Osteocyte (in vitro differentiated cells): ENCODE results near the gene HTR4. TPM values are rescaled to one million over a fixed set of nuclear protein-coding genes. Genes with fewer than 3 reads are reported as not detected.

Experiments
- DNase-seq: peaks from one replicate; pipeline ENCODE4 v3.0.0; 2021; ENCODE audit warnings: mixed read lengths; ENCODE audit not compliant: unreplicated experiment; ENCODE audit errors: extremely low spot score
- H3K27ac Mint-ChIP-seq: one replicate; pipeline ENCODE4 v1.8.0; 2021; ENCODE audit warnings: mild to moderate bottlenecking, mixed read lengths; ENCODE audit not compliant: unreplicated experiment
- H3K27me3 Mint-ChIP-seq: one replicate; pipeline ENCODE4 v1.8.0; 2021; ENCODE audit warnings: mixed read lengths; ENCODE audit not compliant: unreplicated experiment
- H3K36me3 Mint-ChIP-seq: one replicate; pipeline ENCODE4 v1.8.0; 2021; ENCODE audit warnings: mixed read lengths; ENCODE audit not compliant: unreplicated experiment
- H3K4me1 Mint-ChIP-seq: one replicate; pipeline ENCODE4 v1.8.0; 2021; ENCODE audit warnings: mixed read lengths; ENCODE audit not compliant: unreplicated experiment
- H3K4me3 Mint-ChIP-seq: one replicate; pipeline ENCODE4 v1.8.0; 2021; ENCODE audit warnings: mild to moderate bottlenecking, moderate library complexity, mixed read lengths; ENCODE audit not compliant: unreplicated experiment
- H3K9me3 Mint-ChIP-seq: one replicate; pipeline ENCODE4 v1.8.0; 2021; ENCODE audit warnings: mixed read lengths; ENCODE audit not compliant: unreplicated experiment
- CTCF ChIP-seq: fragments of 200-600 bp; sonication (generic); IDR thresholded peaks from 2 replicates; pipeline ENCODE4 v1.5.0; 2021; ENCODE audit warnings: antibody characterized with exemption, mild to moderate bottlenecking, moderate library complexity
- total RNA-seq: library from RNA; stranded (reverse); gene quantifications from 2 replicates; pipeline ENCODE4 v1.2.1, GENCODE V29; 2021

The HTR4 gene
- total RNA-seq, 1 donor from 2014 or later, result not detected

DNA sequence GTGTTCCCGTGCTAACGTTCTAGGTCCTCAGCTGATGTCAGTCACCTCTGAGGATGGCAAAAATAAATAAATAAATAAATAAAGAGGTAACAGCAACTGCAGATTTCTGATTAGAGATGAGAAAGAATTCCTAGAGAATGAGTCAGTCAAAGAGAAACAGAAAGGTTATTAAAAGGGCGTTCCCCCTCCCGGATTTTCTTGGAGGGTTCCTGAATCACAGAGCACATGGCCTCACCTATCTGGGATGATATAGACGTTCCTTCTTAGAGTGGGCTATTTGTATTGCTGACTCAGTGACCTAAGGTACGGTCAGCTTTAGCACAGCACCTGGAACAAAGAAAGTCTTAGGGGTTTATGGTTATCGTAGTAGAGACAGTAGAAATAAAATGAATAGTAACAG lies 30.6 kb downstream of the HTR4 start:
- no peak for TF ChIP-seq CTCF
- Mint-ChIP-seq H3K27me3 (peaks cover 18% of the 10 kb centered on the region), H3K27ac (no peak overlapping the region), H3K4me3 (no peak overlapping the region), H3K36me3 (no peaks in the 10 kb centered on the region), H3K9me3 (no peaks in the 10 kb centered on the region), H3K4me1 (no peaks in the 10 kb centered on the region)
- DNase-seq, result no peak

DNA sequence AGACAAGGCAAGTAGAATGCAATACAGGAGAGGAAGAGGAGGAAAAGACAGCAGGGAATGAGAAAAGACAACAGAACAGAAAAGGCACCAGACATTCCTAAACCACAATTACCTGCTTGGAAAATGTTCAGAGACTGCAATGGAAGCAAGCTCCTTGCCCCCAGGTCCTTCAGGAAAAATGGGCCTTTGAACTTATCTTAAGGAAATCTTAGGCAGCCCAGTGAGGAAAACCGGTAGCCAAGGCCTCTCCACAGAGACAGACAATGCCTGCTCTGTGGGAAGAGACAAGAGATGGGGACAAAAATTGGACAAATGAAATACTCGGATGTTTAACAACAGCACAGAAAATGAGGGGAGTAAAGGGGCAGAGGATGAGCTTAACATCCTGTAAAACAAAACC lies 31.2 kb downstream of the HTR4 start:
- H3K27me3 Mint-ChIP-seq, result peaks cover 15% of the 10 kb centered on the region

GRCh38 chr5:148620696-148621095 lies 33.6 kb downstream of the HTR4 start:
- no peak for TF ChIP-seq CTCF
- Mint-ChIP-seq H3K27me3 (peaks cover 10% of the 10 kb centered on the region), H3K4me3 (no peak overlapping the region), H3K9me3 (no peaks in the 10 kb centered on the region), H3K4me1 (no peaks in the 10 kb centered on the region), H3K36me3 (no peaks in the 10 kb centered on the region), H3K27ac (no peak overlapping the region)
- DNase-seq, result no peak

More for the DNA sequence above, 31.2 kb downstream of the HTR4 start:
- Mint-ChIP-seq H3K9me3 (no peaks in the 10 kb centered on the region), H3K27ac (no peak overlapping the region), H3K4me1 (no peaks in the 10 kb centered on the region), H3K36me3 (no peaks in the 10 kb centered on the region), H3K4me3 (no peak overlapping the region)
- no peak for TF ChIP-seq CTCF
- DNase-seq, result no peak

GRCh38 chr5:148620091-148620490 lies 34.2 kb downstream of the HTR4 start:
- no peak for TF ChIP-seq CTCF
- H3K27me3 Mint-ChIP-seq, result peaks cover 10% of the 10 kb centered on the region
- no peaks in the 10 kb centered on the region for H3K4me1 Mint-ChIP-seq
- DNase-seq, result no peak
- no peak overlapping the region for H3K4me3 Mint-ChIP-seq
- no peaks in the 10 kb centered on the region for H3K36me3 Mint-ChIP-seq
- H3K9me3 Mint-ChIP-seq, result no peaks in the 10 kb centered on the region
- H3K27ac Mint-ChIP-seq, result no peak overlapping the region

DNA sequence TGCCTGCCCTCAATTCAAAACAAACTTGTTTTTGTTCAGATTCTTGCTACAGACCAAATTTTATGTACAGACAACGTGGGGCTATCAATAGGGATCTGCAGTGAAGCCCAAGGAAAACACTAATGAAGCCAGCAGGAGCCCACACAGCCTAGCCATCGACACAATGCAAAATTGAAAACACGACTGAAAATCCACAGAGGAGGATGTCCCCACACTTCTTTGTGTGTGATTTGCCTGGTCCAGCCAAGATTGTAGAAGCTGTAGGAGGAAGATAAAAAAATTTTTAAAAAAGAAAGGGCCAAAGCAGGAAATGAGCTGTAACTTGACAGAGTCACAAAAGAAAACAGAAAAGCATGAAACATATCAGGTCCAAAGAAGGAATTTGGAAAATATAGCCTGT lies 34.8 kb downstream of the HTR4 start:
- H3K27ac Mint-ChIP-seq, result no peak overlapping the region
- no peak for DNase-seq
- peaks cover 10% of the 10 kb centered on the region for H3K27me3 Mint-ChIP-seq
- TF ChIP-seq CTCF, result no peak
- H3K4me3 Mint-ChIP-seq, result no peak overlapping the region
- no peaks in the 10 kb centered on the region for H3K4me1 Mint-ChIP-seq
- no peaks in the 10 kb centered on the region for H3K9me3 Mint-ChIP-seq
- H3K36me3 Mint-ChIP-seq, result no peaks in the 10 kb centered on the region
